HG03571 (cell line): ENCODE results near the gene EPC1.
A peak's percentile ranks its signal among the peaks of the same experiment; 100 is the strongest.
"Not testable (repeated sequence)": the region's sequence is repeated elsewhere in the genome, so short reads cannot be mapped to it uniquely, and the experiment has no call there.

ENCODE experiments used
- ATAC-seq: cut with Tn5 transposase; IDR thresholded peaks from one replicate; pipeline ENCODE4 v1.9.1; 2021; ENCODE audit not compliant: unreplicated experiment

Gene EPC1

DNA sequence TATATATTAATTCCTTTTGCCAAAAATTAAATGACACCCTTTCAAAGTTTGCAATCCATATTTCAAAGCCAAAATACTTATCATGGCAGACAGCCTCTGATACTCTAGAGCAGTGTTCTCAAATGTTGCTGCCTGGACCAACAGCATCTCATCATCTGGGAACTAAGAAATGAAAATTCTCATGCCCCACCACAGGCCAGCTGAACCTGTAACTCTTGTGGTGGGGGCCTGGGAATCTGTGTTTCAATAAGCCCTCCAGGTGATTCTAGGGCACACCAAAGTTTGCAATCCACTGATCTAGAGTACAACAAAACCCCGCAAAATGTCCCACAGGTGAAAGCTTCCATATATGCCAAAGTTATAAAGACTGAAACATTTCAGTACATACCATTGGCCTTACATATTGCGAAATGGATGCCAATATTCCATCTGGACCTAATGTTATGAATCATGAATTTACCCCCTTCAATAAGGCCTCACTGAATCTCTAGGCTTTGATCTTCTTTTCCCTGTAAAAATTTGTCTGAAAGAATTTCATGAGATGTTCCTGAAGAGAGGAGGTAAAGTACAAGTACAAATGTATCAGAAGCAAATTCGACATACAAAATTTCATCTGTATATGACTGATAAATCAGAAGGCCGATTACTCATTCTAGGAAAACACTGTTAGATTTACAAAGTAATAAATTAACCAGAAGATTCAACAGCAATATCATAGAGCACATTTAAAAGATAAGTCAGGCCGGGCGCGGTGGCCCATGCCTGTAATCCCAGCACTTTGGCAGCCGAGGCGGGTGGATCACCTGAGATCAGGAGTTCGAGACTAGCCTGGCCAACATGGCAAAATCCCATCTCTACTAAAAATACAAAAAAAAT lies 25.3 kb upstream of the EPC1 start:
- ATAC-seq: no peak

DNA sequence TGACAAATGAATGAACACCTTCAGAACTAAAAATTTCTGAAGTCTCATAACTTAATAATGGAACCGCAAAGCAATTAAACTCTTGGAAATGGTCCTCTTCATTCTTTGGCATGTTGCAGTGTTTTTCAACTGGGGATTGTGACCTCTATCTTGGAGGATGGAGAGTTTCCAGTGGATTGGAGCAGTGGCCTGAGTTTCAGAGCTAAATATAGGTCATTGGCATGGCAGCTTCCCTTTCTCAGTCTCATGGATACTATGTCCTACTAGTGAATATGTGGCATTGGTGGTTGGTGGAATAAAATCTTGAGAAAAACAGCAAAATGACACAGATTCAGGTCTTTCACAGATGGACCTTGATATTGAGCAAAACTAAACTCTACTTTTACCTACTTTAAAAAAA lies 24.1 kb upstream of the EPC1 start:
- no peak for ATAC-seq

DNA sequence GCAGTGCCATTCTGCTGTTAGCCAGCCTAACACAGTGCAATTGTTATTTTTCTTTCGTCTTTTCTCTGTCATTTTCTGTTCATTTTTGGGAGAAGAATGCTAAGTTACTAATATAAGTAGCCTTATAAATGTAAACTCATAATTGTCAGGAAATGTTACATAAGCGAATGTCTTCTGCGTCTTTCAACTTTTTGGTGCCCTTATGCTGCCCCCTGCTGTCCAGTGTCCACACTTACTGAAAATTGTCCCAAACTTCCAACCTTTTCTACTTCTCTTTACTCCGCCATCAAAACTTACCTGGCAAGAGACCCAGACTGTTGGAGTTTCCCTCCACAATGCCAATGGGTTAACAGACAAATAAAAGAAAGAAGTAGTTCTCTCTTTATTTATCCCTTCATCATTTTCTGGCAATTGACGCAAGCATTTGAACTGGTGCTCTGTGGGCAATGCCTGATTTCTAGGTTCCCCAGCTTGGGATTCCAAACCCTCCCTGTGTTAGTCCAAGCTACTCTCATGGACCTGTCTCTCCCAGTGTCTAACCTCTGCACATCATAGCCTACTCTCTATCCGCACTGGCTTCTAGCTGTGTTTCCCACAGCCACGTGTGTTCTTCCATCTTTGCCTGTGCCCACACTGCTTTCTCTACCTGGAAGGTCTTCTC lies 21.0 kb upstream of the EPC1 start:
- ATAC-seq: no peak

DNA sequence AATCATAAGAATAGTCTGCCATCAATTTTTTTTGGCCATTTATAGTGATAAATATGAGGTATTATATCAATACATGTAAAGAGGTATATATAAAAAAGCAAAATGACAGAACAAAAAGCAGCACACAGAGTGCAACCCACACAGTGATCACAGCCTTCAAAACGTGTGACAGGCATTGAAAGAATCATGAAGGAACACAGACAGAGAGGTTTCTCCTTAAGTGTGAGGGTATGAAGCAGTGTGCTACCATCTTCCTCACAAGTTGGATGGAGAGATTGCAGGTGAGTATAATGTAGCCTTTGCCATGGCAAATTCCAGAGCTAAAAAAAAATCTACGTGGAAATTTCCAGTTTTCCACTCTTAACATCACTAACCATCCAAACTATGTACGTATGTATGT lies 19.6 kb upstream of the EPC1 start:
- ATAC-seq: no peak

DNA sequence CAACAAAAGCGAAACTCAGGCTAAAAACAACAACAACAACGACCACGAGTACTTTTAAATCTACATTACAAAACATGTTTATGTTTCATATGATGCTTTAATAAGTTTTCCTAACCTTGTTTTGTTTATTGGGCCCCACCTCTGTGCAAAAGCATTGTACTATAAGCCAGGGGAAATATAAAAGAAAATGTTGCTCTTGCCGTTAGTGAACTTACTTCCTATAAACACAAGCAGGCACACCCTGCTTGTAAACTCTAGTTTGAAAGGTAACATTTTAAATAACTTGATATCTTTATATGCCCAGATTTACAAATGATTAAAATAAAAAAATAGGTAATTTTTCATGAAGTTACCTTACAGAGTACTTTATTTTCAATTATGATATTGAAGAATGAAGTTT lies 19.2 kb upstream of the EPC1 start:
- ATAC-seq: no peak

DNA sequence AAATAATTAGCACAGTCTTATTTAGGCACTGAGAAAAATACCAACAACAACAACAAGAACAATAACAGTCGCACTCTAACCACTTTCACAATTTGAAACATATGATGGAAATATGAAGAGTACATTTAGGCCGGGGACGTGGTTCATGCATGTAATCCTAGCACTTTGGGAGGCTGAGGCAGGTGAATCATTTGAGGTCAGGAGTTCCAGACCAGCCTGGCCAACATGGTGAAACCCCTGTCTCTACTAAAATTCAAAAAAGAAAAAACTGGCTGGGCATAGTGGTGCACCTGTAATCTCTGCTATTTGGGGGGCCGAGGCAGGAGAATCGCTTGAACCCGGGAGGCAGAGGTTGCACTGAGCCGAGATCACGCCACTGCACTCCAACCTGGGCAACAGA lies 18.4 kb upstream of the EPC1 start:
- not testable (repeated sequence) for ATAC-seq

DNA sequence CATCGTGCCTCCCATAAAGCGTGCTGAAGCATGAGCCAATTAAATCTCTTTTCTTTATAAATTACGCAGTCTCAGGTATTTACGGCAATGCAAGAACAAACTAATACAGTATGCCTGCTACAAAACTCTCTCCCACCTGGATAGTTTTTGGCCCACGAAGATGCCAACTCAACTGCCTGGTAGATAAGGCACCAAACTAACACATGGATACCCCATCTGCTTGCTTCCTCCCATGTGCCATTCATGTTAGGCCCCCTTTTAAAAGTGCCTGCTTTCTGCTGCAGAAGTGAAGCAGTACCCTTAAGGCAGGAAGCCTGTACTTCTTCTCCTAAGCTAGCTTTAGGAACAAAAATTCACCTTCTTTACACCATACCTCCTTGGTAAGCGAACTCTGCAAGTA lies 15.6 kb upstream of the EPC1 start:
- ATAC-seq: no peak

DNA sequence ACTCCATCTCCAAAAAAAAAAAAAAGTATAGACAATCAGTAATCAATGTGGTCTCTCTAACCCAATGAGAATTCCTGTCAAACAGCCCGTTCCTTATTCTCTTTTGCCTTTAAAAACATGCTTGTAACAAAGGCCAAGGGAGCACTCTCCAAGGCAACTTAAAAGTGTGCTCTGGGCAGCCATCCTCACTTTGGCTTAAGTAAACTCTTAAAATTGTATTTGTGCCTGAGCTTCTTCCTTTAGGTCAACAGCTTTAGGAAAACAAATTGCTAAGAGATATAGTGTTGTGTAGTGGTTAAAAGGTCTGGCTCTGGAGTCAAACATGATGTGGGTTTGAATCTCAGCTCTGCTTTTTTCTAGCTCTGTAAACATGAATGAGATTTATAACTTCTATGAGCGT lies 13.9 kb upstream of the EPC1 start:
- ATAC-seq: no peak

DNA sequence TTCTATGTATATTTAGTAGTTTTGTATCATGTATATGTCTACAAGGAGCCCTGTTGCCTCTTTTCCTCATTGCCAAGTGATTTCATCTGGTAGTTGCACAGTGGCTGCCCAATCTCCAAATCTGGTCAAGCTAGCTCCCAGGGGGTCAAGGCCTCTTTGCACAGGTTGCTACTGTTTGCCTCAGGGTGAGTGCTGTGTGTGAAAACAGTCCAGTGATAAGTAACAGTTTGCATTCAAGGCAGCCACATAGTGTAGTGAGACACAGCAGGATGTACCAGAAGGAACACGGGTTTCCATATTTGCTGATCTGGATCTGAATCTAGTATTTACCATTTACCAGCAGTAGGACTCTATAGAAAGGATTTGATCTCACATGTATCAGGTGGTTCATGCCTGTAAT lies 13.3 kb upstream of the EPC1 start:
- no peak for ATAC-seq

DNA sequence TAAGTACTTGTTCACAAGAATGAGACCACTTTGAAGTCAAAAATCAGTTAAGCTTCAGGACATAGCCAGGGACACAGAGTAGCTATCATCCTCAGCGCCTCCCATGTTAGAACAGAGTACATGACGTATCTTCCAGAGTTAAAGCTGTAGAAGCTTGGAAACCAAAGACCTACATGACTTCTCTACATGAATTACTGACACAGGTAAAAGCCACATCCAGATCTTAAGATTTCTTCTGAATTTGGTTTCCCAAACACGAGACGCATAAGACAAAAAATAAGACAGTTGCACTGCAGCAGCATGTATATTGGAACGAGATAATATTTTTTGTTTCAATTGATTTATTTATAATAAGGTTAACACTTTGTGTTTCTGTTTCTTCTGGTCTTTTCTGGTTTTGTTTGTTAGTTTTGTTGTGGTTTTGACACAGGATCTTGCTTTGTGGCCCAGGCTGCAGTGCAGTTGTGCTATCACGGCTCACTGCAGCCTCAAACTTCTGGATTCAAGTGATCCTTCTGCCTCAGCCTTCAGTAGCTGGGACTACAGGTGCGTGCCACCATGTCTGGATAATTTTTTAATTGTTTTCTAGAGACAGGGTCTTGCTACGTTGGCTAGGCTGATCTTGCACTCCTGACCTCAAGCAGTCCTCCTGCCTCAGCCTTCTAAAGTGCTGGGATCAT lies 10.2 kb upstream of the EPC1 start:
- ATAC-seq: no peak

DNA sequence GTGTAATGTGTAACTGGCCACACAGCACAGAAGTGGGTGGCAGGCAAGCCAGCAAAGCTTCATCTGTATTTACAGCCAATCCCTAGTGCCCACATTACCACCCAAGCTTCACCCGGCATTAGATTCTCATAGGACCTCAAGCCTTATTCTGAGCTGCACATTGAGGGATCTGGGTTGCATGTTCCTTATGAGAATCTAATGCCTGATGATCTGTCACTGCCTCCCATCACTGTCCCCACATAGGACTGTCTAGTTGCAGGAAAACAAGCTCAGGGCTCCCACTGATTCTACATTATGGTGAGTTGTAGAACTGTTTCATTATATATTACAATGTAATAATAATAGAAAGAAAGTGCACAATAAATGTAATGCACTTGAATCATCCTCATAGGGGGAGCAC lies 7.7 kb upstream of the EPC1 start:
- ATAC-seq: not testable (repeated sequence)

DNA sequence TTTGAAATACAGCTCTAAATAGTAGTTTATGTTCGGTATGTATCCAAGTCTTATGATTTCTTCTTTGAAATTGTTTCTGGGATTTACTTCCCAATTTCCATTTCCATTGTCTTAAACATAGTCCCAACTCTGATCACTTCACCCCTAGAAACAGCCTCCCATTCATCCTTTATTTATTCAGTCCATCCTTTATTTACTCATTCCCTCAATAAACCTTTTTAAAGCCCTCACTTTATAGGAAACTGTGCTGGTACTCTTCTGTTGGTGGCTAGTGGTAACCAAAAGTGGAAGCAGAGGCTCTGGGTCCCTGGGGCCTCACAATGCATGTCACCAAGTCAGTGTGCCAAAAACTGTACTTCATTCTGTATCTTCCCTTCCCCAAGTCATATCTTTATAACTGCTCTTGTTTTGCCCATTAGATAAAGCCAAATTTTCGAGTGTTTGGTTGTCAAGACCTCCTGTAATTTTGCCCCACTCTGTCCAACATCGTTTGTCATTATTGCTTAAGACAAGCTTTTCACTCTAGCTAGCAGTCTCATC lies 3.9 kb upstream of the EPC1 start:
- ATAC-seq: no peak

DNA sequence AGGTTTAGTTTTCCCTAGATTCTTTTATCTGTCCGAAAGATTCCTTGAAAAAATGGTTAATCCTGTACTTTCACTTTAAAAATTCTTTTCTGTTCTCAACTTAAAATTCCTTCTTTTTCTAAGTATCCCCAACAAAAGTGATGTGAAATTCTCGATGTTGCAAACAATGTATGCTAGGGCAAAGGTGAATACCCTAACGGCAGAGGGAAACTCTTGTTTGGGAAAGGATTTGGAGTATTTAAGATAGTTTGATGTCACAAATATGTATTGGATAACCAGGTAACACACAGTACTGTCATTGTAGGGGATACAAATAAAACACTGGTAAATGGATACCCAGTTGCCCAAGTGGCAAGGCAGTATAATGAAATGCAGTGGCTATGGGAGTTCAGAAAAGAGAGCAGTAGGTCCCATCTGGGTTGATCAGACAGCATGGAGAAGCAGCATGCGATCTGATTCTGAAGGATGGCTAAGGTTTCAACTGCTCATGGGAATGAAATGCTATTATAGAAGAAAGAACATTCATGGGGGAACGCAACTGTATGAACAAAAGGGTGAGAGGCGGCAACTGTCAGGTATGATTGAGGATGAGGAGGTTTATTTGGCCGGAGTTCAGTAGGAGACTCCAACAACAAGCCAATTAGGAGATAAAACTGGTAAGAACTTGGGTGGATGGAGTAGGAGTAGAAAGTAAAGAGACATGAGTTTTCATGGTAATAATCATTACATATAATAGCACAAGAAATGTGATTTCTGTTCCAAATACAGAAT lies 3.2 kb upstream of the EPC1 start:
- no peak for ATAC-seq

DNA sequence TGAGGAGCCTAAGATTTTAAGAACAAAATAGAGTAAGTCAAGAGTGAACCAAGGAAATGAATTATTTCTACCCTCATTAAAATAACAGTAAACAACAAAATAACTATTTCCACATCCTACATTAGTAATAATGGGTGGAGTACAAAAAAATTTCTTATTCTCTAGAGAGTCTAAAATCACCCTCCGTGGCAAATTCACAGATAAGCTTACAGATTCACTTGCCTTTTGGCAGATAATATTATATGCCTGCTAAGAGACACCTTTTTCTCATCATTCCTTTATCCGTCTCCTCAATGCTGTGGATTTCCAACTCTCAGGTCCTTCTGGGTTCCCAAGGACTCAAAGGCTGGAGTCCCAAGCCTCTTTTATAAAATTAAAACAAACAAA lies 2.2 kb upstream of the EPC1 start:
- ATAC-seq: no peak

DNA sequence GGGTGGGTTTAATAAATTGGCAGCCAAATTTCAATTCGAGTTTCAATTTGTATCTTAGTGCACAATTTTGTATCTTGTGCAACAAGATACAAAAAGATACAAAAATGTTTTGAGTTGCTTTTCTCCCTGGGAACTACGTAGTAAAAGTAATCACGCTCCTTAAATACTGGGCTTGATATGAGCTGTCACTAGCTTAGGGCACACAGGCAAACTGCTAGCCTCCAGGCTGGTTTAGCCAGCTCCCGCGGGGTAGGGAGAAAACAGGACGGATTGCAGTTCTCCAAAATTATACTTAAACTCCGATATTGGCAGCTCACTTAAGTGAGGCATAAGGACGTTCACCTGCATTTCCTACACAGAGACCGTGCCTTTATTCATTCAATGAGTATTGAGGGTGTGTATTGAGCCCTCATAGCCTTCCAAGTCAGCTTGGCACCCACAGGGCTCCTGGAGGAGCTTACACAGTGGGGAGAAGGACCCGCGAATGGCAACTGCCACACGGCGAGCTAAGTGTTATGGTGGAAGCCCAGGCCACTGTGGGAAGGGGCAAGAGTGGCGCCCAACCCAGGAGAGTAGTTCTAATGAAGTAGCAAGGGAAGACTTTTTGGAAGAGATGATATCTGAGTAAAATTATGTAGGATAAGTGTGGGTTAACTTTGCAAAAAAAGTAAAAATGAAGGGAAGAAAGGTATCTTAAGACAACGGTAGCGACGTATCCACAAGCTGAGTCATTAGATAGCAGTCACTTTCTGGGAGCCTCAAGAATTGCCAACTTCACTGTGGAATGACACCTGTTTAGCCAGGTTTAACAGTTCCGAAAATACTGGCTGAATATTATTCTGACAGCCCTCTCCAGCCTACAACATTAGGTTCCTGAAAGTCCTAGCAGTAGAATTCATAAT lies 1.6 kb upstream of the EPC1 start:
- ATAC-seq: no peak

DNA sequence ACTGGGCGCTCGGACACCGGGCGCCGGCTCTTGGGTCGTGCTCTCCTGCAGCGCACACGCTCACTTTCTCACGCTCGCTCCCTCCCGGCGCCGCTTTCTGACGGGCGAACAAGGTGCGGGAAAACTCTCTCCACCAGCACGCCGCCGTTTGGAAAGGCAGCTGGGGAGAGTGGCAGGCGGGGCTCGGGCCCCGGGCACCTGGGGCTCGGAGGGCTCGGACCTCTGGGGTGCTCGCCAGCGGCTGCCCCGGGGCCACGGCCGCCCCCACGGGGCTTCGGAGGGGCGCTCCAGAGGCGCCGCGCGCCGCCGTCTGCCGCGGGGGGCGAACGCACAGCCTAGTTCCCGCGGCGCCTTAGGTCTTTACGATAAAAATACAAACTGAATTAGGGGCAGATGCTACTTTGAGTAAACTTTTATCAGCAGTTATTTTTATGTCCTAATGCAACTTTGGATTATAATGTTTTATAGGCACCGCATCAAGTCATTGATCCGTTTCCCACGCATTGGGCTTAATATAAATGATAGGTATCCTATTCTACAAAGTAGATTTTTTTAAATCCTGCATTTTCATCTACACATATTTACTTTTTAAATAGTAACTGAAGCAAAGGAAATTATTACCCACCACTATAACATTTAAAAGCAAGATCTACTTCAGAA lies 535 bp upstream of the EPC1 start:
- peak; percentile 18 for ATAC-seq

DNA sequence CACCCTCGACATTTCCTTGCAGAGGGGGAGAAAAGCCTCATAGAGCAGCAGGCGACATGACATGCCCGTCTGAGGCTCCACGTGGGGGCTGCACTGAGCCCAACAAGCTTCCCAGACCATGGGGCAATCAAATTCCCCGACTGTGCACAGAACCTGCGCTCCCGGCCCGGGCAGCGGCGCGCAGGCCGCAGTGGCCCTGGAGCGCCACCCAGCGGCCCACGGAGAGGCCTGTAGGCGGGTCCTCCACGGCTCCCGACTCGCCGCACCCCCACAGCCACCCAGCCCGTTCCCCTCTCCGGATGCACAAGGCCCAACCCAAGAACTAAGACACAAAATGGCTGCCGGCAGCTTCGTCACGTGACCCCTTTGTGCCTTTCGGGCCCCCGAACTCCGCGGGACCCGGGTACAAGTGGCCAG lies 816 bp downstream of the EPC1 start:
- ATAC-seq: peak; percentile 84

DNA sequence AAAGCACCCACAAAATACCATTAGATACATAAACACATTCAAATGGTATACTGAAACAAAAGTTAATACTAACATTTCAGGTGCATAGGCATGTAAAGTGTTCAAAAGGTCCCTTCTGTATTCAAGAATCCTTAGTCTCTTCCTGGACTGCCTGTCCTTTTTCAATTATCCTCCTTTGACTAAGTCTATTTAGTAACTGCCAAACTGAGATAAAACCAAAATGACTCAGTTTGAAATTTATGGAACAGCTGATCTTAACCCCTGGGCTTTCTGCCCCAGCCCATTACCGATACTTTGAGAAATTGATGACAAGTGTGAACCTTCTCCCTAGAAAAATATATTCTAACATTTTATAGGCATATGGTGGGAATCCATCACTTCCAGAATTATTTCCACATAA lies 5.4 kb downstream of the EPC1 start:
- ATAC-seq: no peak

DNA sequence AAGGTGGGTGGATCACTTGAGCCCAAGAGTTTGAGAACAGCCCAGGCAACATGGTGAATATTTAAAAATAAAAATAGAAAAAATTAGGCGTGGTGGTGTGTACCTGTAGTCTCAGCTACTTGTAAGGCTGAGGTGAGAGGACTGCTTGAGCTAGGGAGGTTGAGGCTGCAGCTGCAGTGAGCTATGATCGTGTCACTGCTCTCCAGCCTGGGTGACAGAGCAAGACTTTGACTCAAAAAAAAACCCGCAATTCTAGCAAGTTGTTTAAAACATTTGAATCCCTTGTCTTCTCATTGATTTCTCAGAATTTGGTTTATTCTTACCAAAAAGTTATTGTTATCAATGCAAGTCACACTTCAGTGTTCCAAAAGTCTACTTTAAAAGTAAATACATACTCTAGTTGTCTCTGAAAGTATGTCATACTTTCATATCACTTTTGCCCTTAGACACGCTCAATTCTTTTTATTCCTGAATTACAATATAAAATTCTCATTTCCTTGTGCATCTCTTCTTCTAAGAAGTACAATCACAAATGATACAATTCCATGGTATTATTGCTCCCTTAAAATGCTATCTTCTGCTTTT lies 6.3 kb downstream of the EPC1 start:
- ATAC-seq: no peak
